Measurements from ENCODE around the gene FRZB.
"Not testable (repeated sequence)": the region's sequence is repeated elsewhere in the genome, so short reads cannot be mapped to it uniquely, and the experiment has no call there.

Gene FRZB

GRCh38 chr2:182866461-182867406 lies at the start of gene FRZB:
TSS of gene FRZB (minus strand) at chr2:182866637. CDS start at chr2:182866552, 85 bp downstream.
- DNase-seq (ENCODE audit: low read depth in 2 of 2): no peak

- DNase-seq (ENCODE audit: low read depth in 2 of 2): no peak
These were observed 49.2 kb upstream of the FRZB start for GRCh38 chr2:182915369-182916326.

GRCh38 chr2:182914852-182915251 lies 48.4 kb upstream of the FRZB start:
- DNase-seq (ENCODE audit: low read depth in 2 of 2): no peak

- no peak for DNase-seq (ENCODE audit: low read depth in 2 of 2)
These were observed 46.6 kb upstream of the FRZB start for GRCh38 chr2:182913064-182913463.

GRCh38 chr2:182912518-182912915 lies 46.1 kb upstream of the FRZB start:
- no peak for DNase-seq (ENCODE audit: low read depth in 2 of 2)

GRCh38 chr2:182911813-182912517 lies 45.5 kb upstream of the FRZB start:
- no peak for DNase-seq (ENCODE audit: low read depth in 2 of 2)

GRCh38 chr2:182910965-182911364 lies 44.5 kb upstream of the FRZB start:
- DNase-seq (ENCODE audit: low read depth in 2 of 2): no peak

- DNase-seq (ENCODE audit: low read depth in 2 of 2): no peak
These were observed 40.8 kb upstream of the FRZB start for GRCh38 chr2:182907081-182907830.

GRCh38 chr2:182906454-182906853 lies 40.0 kb upstream of the FRZB start:
- DNase-seq (ENCODE audit: low read depth in 2 of 2): no peak

- DNase-seq (ENCODE audit: low read depth in 2 of 2): no peak
These were observed 38.4 kb upstream of the FRZB start for GRCh38 chr2:182904844-182905243.

GRCh38 chr2:182903566-182903965 lies 37.1 kb upstream of the FRZB start:
- no peak for DNase-seq (ENCODE audit: low read depth in 2 of 2)

- no peak for DNase-seq (ENCODE audit: low read depth in 2 of 2)
These were observed 35.3 kb upstream of the FRZB start for GRCh38 chr2:182901748-182902147.

GRCh38 chr2:182898718-182899117 lies 32.3 kb upstream of the FRZB start:
- DNase-seq (ENCODE audit: low read depth in 2 of 2): no peak

GRCh38 chr2:182897137-182897536 lies 30.7 kb upstream of the FRZB start:
- no peak for DNase-seq (ENCODE audit: low read depth in 2 of 2)

GRCh38 chr2:182895798-182896197 lies 29.4 kb upstream of the FRZB start:
- DNase-seq (ENCODE audit: low read depth in 2 of 2): no peak

- DNase-seq (ENCODE audit: low read depth in 2 of 2): no peak
These were observed 28.7 kb upstream of the FRZB start for GRCh38 chr2:182895169-182895568.

- DNase-seq (ENCODE audit: low read depth in 2 of 2): no peak
These were observed 27.7 kb upstream of the FRZB start for GRCh38 chr2:182894174-182894573.

- no peak for DNase-seq (ENCODE audit: low read depth in 2 of 2)
These were observed 27.2 kb upstream of the FRZB start for GRCh38 chr2:182893666-182894065.

- not testable (repeated sequence) for DNase-seq (ENCODE audit: low read depth in 2 of 2)
These were observed 26.6 kb upstream of the FRZB start for GRCh38 chr2:182893035-182893434.

GRCh38 chr2:182891611-182892010 lies 25.2 kb upstream of the FRZB start:
- no peak for DNase-seq (ENCODE audit: low read depth in 2 of 2)

- no peak for DNase-seq (ENCODE audit: low read depth in 2 of 2)
These were observed 24.4 kb upstream of the FRZB start for GRCh38 chr2:182890773-182891378.
